Erythroblast (primary cell): ENCODE measurements around the gene TAF13.

Experiments
- GATA1 ChIP-seq: IDR thresholded peaks from 2 replicates; pipeline ENCODE4 v1.6.1; 2011; ENCODE audit warnings: low read depth, mild to moderate bottlenecking, control low read depth, low read length, moderate library complexity
- POLR2A ChIP-seq: IDR thresholded peaks from 2 replicates; pipeline ENCODE4 v1.6.1; 2011; ENCODE audit warnings: mild to moderate bottlenecking, low read length

- TF ChIP-seq POLR2A (no peak), GATA1 (no peak)
Observed at GRCh38 chr1:109113590-109114341, 38.0 kb upstream of the TAF13 start, which contains the start of gene ELAPOR1.
